GM12801 (cell line): ENCODE data around the gene C14orf39.

Experiments used
- CTCF ChIP-seq: IDR thresholded peaks from one replicate; pipeline ENCODE4 v1.5.1; 2011; ENCODE audit warnings: control low read depth; ENCODE audit not compliant: insufficient read length; ENCODE audit errors: extremely low read depth

Gene C14orf39

GRCh38 chr14:60510951-60511599 lies 25.2 kb upstream of the C14orf39 start:
- TF ChIP-seq CTCF: no peak

GRCh38 chr14:60510254-60510950 lies 24.5 kb upstream of the C14orf39 start:
- no peak for TF ChIP-seq CTCF

- TF ChIP-seq CTCF: no peak
Observed at GRCh38 chr14:60509438-60510253, 23.8 kb upstream of the C14orf39 start.

GRCh38 chr14:60508707-60509437 lies 23.0 kb upstream of the C14orf39 start, which contains the start of gene SIX6:
Gene SIX6 (plus strand): TSS chr14:60509146. CDS start chr14:60509399, 253 bp downstream.
- no peak for TF ChIP-seq CTCF

GRCh38 chr14:60508363-60508706 lies 22.5 kb upstream of the C14orf39 start:
- TF ChIP-seq CTCF: no peak

- no peak for TF ChIP-seq CTCF
Observed at GRCh38 chr14:60506985-60507829, 21.3 kb upstream of the C14orf39 start.
